Fibroblast of mammary gland (primary cell): ENCODE data around the gene C17orf107.
"Not testable (repeated sequence)": the region's sequence is repeated elsewhere in the genome, so short reads cannot be mapped to it uniquely, and the experiment has no call there.

Source experiments
- DNase-seq: peaks from one replicate; pipeline ENCODE4 v3.0.0-alpha.2; 2010; ENCODE audit warnings: low read depth
- H3K4me3 ChIP-seq: 2 replicates; pipeline ENCODE4 v1.5.1; 2011; ENCODE audit warnings: low read depth, mild to moderate bottlenecking, low read length, moderate library complexity; ENCODE audit not compliant: control insufficient read depth
- CTCF ChIP-seq: conservative IDR thresholded peaks from 2 replicates; pipeline ENCODE4 v1.5.1; 2011; ENCODE audit warnings: low read depth, low read length, inconsistent platforms; ENCODE audit not compliant: control insufficient read depth, insufficient read depth

Gene C17orf107

GRCh38 chr17:4901108-4901647 lies 1.8 kb downstream of the C17orf107 start:
- H3K4me3 ChIP-seq, result no peak overlapping the region
- TF ChIP-seq CTCF, result no peak
- no peak for DNase-seq

- no peak for DNase-seq
- H3K4me3 ChIP-seq, result no peak overlapping the region
- no peak for TF ChIP-seq CTCF
Measured at GRCh38 chr17:4901648-4902344, 2.5 kb downstream of the C17orf107 start.

GRCh38 chr17:4902540-4902939 lies 3.2 kb downstream of the C17orf107 start:
- no peak for DNase-seq
- TF ChIP-seq CTCF, result no peak
- no peak overlapping the region for H3K4me3 ChIP-seq

- TF ChIP-seq CTCF, result peak; percentile 79
- H3K4me3 ChIP-seq, result no peak within 1 kb of the TSS
Measured at GRCh38 chr17:4903051-4903818, 3.9 kb downstream of the C17orf107 start, which contains the start of gene CHRNE. Gene CHRNE (minus strand): TSS chr17:4903098. CDS start chr17:4903063, 35 bp downstream.

GRCh38 chr17:4906642-4907041 lies 7.3 kb downstream of the C17orf107 start:
- DNase-seq, H3K4me3 ChIP-seq: not testable (repeated sequence)

More at GRCh38 chr17:4903051-4903818, 3.9 kb downstream of the C17orf107 start, which contains the start of gene CHRNE:
- DNase-seq, result peak; percentile 80

GRCh38 chr17:4908301-4908700 lies 9.0 kb downstream of the C17orf107 start:
- no peak for TF ChIP-seq CTCF
- no peak overlapping the region for H3K4me3 ChIP-seq
- DNase-seq, result no peak
